LNCaP clone FGC (cell line): ENCODE results near the gene ZSWIM8.

Experiments used
- DNase-seq: peaks from one replicate; pipeline ENCODE4 v3.0.0-alpha.2; 2011; ENCODE audit warnings: low read depth
- H3K4me3 ChIP-seq: 2 replicates; pipeline ENCODE4 v1.5.1; 2011; ENCODE audit warnings: mild to moderate bottlenecking, low read depth, low read length, control low read depth
- CTCF ChIP-seq: IDR thresholded peaks from 2 replicates; pipeline ENCODE4 v1.5.1; 2012; ENCODE audit warnings: mild to moderate bottlenecking; ENCODE audit not compliant: control insufficient read depth, insufficient read depth; ENCODE audit errors: extremely low read depth

ZSWIM8 gene

GRCh38 chr10:73763343-73763742 lies 22.1 kb upstream of the ZSWIM8 start:
- H3K4me3 ChIP-seq: no peak overlapping the region
- no peak for TF ChIP-seq CTCF
- DNase-seq: no peak

GRCh38 chr10:73765066-73765465 lies 20.3 kb upstream of the ZSWIM8 start:
- H3K4me3 ChIP-seq: no peak overlapping the region
- DNase-seq: no peak
- TF ChIP-seq CTCF: no peak

GRCh38 chr10:73768881-73769280 lies 16.5 kb upstream of the ZSWIM8 start:
- TF ChIP-seq CTCF: no peak
- H3K4me3 ChIP-seq: no peak overlapping the region
- DNase-seq: no peak

- no peak for DNase-seq
- H3K4me3 ChIP-seq: no peak overlapping the region
- TF ChIP-seq CTCF: no peak
These were observed 16.0 kb upstream of the ZSWIM8 start for GRCh38 chr10:73769396-73769795.

- TF ChIP-seq CTCF: no peak
- DNase-seq: no peak
- H3K4me3 ChIP-seq: peak overlapping the region; percentile 80
These were observed 13.6 kb upstream of the ZSWIM8 start for GRCh38 chr10:73771722-73772280.

- DNase-seq: peak; percentile 74
- H3K4me3 ChIP-seq: peak overlapping the region; percentile 80
- TF ChIP-seq CTCF: no peak
These were observed 12.9 kb upstream of the ZSWIM8 start for GRCh38 chr10:73772281-73773151.
